D341Med (cell line): ENCODE measurements around the gene FRMD6.

Source experiments
- DNase-seq: peaks from one replicate; pipeline ENCODE4 v3.0.0; 2012; ENCODE audit warnings: low spot score

The FRMD6 gene

DNA sequence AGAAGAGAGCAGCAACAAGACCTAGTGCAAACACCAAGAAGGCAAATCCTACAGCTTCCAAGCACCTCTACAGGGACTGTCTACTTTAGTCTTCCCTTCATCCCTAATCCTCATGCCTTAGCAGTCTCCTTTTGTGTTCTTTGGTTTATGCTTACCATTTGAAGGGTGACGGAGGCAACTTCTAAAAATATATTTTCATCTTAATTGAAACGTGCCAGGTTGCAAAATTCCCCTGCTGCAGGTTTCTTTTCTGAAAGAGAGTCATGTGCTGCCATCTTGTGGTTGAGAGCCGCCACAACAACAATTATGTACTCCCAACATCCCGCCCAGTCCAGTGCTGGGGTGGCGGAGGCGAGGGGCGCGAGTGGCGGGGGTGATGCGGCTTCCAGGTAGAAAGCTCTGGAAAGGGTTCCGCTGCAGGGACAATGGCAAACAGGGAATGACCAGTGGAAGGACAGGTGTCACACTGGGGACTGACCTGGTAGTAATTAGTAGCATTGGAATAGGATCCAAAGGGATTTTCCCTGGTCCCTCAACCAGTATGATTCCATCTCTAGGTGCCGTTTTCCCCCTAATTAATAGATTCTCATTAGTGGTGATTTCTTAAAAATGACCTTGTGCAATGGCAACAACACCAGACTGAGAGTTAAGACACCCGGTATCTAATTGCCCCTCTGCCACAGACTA, 128.4 kb downstream of the FRMD6 start:
- DNase-seq, result peak; percentile 81
